HS-5 (cell line): ENCODE data around the gene WDR49.

Experiments
- DNase-seq: peaks from one replicate; pipeline ENCODE4 v3.0.0-alpha.2; 2012; ENCODE audit warnings: low read depth

Gene WDR49

GRCh38 chr3:167653760-167654159 is at the start of gene WDR49:
Gene WDR49 (minus strand): TSS chr3:167653942. CDS start chr3:167653425, 517 bp downstream.
- DNase-seq, result no peak

GRCh38 chr3:167700926-167701325 is 47.2 kb upstream of the WDR49 start:
- DNase-seq, result no peak

- no peak for DNase-seq
These were observed 46.3 kb upstream of the WDR49 start for GRCh38 chr3:167700046-167700445.

DNA sequence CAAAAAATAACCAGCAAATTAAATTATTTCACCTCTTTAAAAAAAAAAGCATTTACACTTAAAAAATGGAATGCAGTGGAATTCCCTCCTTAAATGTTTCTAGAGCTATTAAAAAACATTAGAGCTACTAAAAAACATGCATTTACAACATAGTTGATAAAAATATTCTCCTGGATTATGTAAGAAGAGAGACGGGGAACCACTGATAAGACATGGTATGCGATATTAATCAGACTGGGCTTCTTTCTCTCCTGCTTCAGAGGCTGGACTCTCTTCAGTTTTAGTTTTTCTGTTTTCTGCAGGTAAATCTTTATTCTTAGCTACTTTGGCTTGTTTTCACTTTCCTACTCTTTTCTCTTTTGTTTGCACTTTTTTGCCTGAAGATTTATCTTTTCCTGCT is 40.4 kb upstream of the WDR49 start:
- no peak for DNase-seq

GRCh38 chr3:167691366-167691765 is 37.6 kb upstream of the WDR49 start:
- no peak for DNase-seq

DNA sequence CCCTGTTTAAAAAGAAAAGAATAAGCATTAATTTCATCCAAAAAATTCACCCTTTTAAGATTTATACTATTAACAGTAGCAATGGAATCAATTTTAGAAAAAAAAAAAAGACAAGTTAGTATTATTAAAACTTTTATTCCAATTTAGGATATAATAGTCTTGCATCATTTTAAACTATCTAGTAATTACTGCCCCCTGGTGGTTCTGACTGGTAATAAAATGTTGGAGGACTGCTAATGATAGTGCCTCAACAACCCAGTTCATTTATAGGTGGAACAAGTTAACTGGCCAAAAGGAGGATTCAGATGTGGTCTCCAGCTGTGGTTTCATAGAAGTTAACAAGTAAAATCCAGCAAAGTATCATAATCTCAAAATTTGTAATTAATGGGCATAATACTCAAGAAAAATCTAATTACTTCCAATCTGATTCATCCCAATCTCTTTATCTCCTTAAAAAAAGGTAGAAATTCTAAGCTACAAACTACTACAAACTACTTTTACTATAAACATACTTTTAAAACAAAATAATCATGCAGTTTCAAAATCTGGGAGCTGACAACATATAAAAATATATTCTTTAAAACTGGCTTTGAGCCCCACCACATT is 30.7 kb upstream of the WDR49 start:
- DNase-seq, result peak; percentile 31

DNA sequence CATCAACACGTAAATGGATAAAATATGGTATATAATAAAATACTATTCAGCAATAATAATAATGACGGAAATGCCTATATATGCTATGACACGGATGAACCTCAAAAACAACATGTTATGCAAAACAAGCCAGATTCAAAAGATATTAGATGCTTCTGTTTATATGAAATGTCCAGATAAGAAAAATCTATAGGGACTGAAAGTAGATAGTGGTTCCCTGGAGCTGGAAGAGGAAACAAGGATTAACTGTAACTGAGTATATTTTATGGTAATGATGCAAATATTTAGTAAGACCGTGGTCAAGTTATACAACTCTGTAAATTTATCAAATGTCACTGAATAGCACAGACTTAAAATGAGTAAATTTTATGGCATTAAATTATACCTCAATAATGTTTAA is 25.8 kb upstream of the WDR49 start:
- no peak for DNase-seq

DNA sequence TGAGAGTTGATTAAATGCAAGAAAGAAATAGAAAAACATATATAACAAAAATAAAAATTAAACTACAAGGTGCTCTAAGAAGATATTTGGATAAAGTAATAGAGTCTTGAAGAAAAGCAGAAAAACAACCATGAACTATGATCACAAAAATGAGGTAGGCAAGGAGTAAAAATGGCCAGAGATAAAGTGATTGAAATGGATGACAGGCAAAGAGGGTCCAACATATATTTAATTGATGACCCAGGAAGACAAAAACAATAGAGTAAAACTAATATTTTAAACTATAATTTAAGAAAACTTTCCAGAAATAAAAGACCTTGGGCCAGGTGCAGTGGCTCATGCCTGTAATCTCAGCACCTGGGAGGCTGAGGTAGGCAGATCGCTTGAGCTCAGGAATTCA is 22.1 kb upstream of the WDR49 start:
- no peak for DNase-seq

- no peak for DNase-seq
These were observed 19.5 kb upstream of the WDR49 start for GRCh38 chr3:167673221-167673620.

- DNase-seq, result no peak
These were observed 18.2 kb upstream of the WDR49 start for GRCh38 chr3:167671878-167672427.

- no peak for DNase-seq
These were observed 16.0 kb upstream of the WDR49 start for GRCh38 chr3:167669699-167670098.

DNA sequence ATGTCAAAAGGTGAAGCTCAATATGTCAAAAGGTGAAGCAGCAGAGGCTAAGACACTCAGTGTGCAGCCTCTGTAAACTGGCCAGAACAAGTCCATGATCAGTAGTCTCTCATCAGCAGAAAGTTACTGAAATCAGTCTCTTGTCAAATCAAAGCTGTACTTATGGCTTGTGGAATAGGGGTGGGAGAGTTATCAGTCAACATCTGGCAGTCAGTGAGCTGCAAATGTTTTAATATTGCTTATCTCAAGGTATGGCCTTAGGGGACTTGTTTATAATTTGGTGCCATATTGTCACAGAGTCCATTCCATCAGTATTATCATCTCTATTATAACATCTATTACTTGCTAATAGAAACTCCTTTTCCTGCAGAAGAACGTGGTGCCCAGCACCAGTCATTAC is 14.9 kb upstream of the WDR49 start:
- no peak for DNase-seq

- no peak for DNase-seq
These were observed 12.8 kb upstream of the WDR49 start for GRCh38 chr3:167666563-167666962.

DNA sequence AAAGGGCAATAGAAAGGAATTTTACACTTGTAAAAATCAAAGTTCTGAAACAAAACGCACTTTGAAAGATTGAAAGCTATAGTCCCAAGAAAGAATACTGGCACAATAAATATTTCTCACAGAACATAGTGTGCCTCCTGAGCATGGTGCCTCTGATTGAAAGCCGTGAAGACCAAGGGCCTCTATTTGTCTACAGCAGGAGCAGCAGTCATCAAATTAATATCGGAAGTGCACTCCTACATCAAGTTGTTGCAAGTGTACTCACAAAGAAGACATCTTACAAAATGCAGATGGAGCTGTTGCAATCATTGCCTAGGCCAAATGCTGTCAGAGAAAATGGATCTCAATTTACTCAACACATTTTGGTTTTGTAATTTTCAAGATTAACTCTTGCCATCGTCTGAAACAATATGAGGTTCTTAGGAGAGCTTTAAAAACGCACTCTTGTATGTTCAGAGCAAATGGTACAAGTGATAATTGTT is 9.2 kb upstream of the WDR49 start:
- DNase-seq, result no peak

DNA sequence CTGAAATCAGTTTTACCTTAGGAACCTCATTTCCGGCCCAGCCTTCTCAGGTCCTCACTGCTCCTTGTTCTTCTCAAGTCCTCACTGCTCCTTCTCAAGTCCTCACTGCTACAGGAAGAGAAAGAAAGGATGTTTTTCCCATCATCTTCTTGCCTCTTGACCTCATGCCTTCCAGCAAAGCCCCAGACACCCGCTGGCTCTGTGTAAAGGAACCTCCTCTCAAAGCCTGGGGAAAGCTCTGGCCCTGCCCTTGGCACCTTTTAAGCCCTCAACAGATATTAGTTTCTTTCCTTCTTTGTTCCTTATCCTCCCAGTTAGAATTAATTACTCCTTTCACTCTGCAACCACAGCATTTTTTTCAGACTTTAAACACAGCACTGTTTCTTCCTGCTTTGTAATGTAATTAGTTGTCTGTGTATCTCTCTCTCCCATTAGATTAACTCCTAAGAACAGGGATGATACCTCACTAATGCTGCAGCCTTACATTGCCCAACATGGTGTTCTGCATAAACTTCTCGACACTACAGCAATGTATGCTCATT is 4.0 kb upstream of the WDR49 start:
- no peak for DNase-seq

DNA sequence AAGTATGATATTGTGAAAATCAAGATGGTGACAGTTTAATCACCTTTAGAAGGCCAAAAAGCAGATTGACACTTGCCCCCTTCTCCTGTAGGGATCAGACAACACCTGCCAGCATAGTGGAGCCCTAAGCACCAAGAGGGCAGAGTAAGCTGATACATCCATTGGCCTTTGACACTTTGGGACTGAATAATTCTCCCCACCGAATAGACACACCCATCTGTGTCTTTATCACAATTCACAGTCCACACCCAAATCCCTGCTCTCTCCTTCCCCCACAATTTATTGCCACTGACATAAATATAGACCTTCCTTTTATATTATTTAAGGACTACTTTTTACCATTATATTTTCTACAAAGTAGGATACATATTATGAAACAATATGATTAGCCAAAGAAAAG is 3.1 kb upstream of the WDR49 start:
- no peak for DNase-seq

GRCh38 chr3:167653155-167653554 is 587 bp downstream of the WDR49 start:
- no peak for DNase-seq

- DNase-seq, result no peak
These were observed 1.9 kb downstream of the WDR49 start for GRCh38 chr3:167651826-167652225.

- DNase-seq, result no peak
These were observed 3.3 kb downstream of the WDR49 start for GRCh38 chr3:167650459-167650858.

DNA sequence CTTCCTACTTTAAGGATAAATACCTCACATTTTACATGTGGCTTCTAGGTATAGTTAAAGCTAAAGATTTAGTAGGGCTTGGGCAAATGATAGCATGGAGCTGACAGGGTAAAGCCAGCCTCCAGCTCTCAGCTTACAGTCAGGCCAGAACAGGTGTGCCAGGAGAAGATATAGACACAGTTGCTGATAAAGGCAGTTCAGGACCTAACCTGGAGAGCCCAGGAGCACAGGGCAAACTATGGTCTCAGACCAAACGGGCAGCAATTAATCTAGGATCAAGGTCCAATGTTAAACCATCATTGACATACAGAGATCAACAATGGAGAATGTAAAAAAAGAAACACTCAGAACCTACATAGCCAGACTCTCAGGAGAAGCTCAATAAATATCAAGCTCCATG is 4.0 kb downstream of the WDR49 start:
- no peak for DNase-seq

DNA sequence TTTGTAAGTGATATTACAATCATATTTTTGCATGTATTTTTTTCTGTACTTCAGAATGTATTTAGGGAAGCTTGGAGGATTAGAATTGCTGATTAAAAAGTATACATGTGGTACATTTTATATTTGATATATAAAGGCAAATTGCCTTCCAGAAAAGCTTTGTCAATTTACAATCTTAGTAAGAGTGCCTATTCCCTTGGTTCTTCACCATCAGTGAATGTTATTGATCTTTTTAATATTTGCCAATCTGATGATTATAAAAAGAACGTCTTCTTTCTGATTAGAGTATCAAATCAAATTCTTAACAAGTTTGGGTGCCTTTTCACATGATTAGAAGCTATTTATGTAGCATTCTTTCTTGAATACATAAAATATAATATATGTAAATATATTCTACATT is 9.1 kb downstream of the WDR49 start:
- DNase-seq, result no peak

DNA sequence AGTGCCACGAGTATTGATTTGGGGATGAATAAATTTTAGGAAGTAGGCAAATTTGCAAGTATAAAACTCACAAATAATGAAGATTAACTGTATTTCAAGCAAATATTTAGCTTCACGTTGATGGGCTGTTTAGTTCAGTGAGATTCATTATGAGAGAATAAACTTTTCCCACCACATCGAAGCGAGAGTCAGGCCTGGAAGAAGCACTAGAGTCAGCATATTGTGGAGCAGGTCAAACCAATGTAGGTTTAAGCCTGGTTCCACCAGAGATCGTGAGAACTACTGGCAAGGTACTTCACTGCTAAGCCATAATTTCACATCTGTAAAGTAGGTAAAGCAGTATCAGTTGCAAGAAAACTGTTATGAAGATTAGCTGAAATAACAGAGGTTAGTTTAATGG is 22.3 kb downstream of the WDR49 start:
- DNase-seq, result no peak

DNA sequence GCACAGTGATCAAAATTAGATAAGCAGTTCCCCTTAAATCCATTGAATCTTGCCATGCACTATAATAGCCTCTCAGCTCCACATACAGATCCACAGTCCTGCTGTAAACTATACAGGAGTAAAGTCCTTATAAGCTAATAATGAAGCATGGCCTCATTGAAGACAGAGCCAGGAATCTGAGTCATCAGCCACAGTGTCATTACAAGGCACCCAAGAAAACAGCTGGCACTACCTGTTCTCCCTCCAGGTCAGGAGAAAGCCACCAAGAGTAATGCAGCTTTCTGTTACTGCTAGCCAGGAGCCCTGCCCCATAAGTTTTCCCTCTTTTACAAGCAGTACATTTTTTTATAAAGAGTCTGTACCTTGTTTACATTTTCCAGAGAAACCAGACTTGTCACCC is 27.3 kb downstream of the WDR49 start:
- no peak for DNase-seq

- no peak for DNase-seq
These were observed 38.7 kb downstream of the WDR49 start for GRCh38 chr3:167615030-167615429.
